ENCODE results near the gene MBOAT2.

GRCh38 chr2:9013403-9013802, 9.9 kb upstream of the MBOAT2 start:
- TF ChIP-seq, protein P1, sequence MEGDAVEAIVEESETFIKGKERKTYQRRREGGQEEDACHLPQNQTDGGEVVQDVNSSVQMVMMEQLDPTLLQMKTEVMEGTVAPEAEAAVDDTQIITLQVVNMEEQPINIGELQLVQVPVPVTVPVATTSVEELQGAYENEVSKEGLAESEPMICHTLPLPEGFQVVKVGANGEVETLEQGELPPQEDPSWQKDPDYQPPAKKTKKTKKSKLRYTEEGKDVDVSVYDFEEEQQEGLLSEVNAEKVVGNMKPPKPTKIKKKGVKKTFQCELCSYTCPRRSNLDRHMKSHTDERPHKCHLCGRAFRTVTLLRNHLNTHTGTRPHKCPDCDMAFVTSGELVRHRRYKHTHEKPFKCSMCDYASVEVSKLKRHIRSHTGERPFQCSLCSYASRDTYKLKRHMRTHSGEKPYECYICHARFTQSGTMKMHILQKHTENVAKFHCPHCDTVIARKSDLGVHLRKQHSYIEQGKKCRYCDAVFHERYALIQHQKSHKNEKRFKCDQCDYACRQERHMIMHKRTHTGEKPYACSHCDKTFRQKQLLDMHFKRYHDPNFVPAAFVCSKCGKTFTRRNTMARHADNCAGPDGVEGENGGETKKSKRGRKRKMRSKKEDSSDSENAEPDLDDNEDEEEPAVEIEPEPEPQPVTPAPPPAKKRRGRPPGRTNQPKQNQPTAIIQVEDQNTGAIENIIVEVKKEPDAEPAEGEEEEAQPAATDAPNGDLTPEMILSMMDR (optimal IDR thresholded peaks at IDR 0.05 in 1 of 3, IDR thresholded peaks at IDR 0.05 in 1 of 3, conservative IDR thresholded peaks at IDR 0.05 in 1 of 3; ENCODE audit: extremely low read depth in 1 of 3, insufficient read depth in 2 of 3, low read length in 3 of 3), result no peak
- no peak for TF ChIP-seq EZH2 (IDR thresholded peaks at IDR 0.05; ENCODE audit: low read length)

Measured in keratinocyte (primary cell).